Heart left ventricle (tissue), 13 donors: ENCODE results near the gene PLEKHG4.

Experiments
- POLR2A ChIP-seq, 2 donors: fragments of 450-650 bp; IDR thresholded peaks; one replicate each; pipeline ENCODE4 v1.6.1; 2017; ENCODE audit warnings: antibody characterized with exemption in 2 of 2, mild to moderate bottlenecking in 2 of 2, moderate library complexity in 2 of 2
- TF ChIP-seq, protein P1 (sequence below), 12 donors: fragments of 200-600 bp; sonication (generic) in 4 of 12; IDR thresholded peaks; one replicate each; pipeline versions ENCODE4 v1.5.0 to v1.8.0; 2018 to 2022; ENCODE audit warnings: antibody characterized with exemption in 12 of 12, mild to moderate bottlenecking in 5 of 12
- donor health status: ischemic (EF 13 %, LVEDD 7.1; RV severe dilation, severe dysfunction).
- donor health status: DM: no; HTN: yes; CAD: no.
- donor health status: DM: no; HTN: no; CAD: no.
- donor health status: ischemic (EF 25% LVEDD 6.9; RV normal size, moderate dysfunction).
- donor health status: ischemic (EF 25% LVEDD 5.7; RV mildly dilated, moderate dysfunction).
- donor health status: ischemic (EF 35%, LVEDD 5.7; RV mildly dilated, moderate dysfunction).
- donor health status: nonischemic (EF 11% LVEDD 7.7; RV severe dilation, severe dysfunction).
- donor health status: DM: yes; HTN: yes; CAD: no.
- donor health status: PGD.
- donor health status: ischemic (EF 29% LVEDD 5.4; RV normal size, mild dysfunction).
- donor health status: nonischemic (EF 23%, LVEDD 6.1; RV moderate dilation, normal function).

DNA sequence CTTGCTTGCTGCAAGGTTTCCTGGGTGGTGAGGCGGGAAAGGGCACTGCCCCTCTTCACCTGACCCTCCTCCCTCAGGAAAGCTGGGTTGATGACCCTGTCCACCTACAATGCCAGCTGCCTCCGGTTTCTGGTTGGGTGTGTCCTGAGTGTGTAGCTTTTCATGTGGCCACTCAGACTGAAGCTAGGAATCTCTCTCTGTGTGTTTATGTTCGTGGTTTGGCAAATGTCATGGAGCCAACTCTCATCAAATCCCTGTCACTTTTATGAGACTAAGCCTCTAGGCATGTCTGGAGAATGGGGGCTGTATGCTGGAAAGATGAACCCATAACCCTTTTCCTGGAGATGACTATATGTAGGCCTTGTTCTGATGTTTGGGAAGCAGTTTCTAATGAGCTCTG lies 17.1 kb downstream of the PLEKHG4 start:
- TF ChIP-seq, protein P1, sequence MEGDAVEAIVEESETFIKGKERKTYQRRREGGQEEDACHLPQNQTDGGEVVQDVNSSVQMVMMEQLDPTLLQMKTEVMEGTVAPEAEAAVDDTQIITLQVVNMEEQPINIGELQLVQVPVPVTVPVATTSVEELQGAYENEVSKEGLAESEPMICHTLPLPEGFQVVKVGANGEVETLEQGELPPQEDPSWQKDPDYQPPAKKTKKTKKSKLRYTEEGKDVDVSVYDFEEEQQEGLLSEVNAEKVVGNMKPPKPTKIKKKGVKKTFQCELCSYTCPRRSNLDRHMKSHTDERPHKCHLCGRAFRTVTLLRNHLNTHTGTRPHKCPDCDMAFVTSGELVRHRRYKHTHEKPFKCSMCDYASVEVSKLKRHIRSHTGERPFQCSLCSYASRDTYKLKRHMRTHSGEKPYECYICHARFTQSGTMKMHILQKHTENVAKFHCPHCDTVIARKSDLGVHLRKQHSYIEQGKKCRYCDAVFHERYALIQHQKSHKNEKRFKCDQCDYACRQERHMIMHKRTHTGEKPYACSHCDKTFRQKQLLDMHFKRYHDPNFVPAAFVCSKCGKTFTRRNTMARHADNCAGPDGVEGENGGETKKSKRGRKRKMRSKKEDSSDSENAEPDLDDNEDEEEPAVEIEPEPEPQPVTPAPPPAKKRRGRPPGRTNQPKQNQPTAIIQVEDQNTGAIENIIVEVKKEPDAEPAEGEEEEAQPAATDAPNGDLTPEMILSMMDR (IDR thresholded peaks at IDR 0.05): no peak
- TF ChIP-seq POLR2A (IDR thresholded peaks at IDR 0.05): no peak
